NCI-H2107 treated with DMSO at 0.1 percent for 48 hours (cell line): ENCODE measurements around the gene ACP3.
"Not testable (repeated sequence)": the region's sequence is repeated elsewhere in the genome, so short reads cannot be mapped to it uniquely, and the experiment has no call there.

Experiments used
- DNase-seq: peaks from one replicate; lab custom pipeline; 2025; ENCODE audit not compliant: unreplicated experiment; lab: John Stamatoyannopoulos, UW

ACP3 gene

GRCh38 chr3:132356568-132356967 is 39.4 kb downstream of the ACP3 start:
- no peak for DNase-seq

DNA sequence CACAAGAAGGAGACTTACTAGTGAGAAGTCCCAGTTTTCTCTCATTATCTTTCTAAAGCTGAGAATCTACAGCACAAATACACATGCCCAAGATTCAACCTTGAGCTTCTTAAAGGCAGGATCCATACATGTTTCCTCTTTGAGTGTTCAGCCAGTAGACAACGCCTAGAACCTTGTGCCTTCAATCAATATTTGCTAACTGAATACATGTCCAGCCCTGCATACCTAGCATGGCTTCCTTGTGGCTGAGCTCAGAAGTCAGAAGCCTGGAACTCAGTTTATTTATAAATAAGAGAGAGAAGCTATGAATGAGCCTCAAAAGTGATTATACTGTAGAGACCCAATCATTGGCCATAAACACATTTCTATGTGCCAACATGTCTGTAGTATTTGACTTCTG is 43.5 kb downstream of the ACP3 start:
- DNase-seq: no peak

GRCh38 chr3:132362329-132362728 is 45.1 kb downstream of the ACP3 start:
- no peak for DNase-seq

DNA sequence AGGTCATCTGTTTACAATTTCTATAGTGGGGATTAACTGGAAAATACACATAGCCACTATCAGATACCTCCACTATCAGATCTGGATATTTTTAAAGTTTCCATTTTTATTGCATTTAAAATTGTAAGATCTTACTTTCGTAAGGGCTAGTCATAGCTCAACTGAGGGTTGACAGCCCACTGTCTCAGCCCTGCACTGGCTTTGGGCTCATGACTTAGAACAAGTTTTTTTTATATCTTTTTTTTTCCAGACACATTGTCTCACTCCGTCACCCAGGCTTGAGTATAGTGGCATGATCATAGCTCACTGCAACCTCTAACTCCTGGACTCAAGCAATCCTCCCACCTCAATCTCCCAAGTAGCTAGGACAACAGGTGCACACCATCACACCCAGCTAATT is 51.3 kb downstream of the ACP3 start:
- DNase-seq: no peak

DNA sequence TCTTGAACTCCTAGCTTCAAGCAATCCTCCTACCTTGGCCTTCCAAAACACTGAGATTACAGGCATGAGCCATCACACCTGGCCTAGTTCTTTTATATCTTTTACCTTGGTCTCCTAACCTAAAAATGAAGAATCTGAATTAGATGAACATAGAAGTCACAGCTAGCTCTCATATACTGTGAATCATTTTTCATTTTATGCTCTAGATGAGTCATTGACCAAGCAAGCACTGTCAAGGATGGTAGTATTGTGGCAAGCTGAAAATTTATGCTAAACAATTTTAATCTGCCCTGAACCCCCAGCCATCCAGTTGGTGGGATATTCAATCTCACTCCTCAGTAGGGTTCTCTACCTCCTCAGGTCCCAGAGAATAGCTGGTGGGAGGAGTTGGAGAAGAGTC is 51.8 kb downstream of the ACP3 start:
- DNase-seq: no peak

GRCh38 chr3:132376945-132377354 is 59.7 kb downstream of the ACP3 start:
- not testable (repeated sequence) for DNase-seq

GRCh38 chr3:132378048-132378762 is 61.0 kb downstream of the ACP3 start:
- no peak for DNase-seq

GRCh38 chr3:132378846-132379245 is 61.6 kb downstream of the ACP3 start:
- peak; percentile 6 for DNase-seq

- no peak for DNase-seq
Measured at GRCh38 chr3:132380920-132381319, 63.7 kb downstream of the ACP3 start.

DNA sequence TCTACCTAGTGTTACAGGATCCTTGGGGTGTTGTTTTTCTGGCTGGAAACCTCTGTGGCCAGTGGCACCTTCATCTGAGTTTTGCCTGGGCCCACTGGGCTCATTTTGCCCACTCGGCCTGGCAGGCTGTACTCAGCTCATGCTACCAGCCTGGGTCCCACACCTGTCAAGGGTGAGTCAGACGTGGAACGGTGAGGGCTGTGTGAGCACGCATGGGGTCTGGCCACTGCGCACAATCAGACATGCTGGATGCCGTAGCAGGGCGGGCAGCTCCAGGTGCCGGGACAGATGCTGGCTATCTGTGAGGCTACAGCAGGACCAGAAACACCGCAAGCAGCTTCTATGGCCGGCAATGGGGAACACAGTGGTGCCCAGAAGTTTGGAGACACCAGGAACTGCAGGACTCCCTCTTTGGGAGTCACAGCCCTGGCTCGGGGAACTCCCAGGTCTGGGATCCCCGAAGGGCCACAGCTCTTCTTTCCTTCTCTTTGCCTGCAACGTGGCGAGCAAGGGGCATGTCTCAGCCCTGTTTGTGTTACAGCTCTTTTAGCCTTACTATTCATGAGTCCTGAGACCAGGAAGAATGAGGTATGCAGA is 64.2 kb downstream of the ACP3 start:
- DNase-seq: no peak

- no peak for DNase-seq
Measured at GRCh38 chr3:132382267-132382666, 65.1 kb downstream of the ACP3 start.

DNA sequence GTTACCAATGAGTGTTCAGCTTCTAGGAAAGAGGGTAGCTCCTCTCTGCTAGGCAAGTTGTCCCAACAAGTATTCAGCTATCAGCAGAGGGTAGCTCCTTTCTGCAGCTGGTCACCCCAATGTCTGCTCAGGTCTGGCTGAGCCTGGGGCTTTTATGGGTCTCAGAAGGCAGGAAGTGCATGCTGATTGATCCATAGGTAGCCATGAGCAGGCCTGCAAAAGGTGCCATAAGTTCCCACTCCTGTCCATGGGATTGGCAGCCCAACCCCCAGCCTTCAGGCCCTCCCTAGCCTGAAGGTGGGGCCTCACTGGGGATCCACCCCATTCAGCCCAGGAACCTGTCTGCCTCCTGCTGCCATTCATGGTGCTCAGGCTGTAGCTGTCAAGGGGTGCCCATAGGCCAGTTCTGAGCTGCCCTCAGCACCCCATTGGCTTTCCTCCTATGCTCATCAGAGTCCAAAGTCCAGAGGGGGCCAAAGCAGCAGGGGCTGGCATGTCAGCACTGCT is 65.5 kb downstream of the ACP3 start:
- no peak for DNase-seq

DNA sequence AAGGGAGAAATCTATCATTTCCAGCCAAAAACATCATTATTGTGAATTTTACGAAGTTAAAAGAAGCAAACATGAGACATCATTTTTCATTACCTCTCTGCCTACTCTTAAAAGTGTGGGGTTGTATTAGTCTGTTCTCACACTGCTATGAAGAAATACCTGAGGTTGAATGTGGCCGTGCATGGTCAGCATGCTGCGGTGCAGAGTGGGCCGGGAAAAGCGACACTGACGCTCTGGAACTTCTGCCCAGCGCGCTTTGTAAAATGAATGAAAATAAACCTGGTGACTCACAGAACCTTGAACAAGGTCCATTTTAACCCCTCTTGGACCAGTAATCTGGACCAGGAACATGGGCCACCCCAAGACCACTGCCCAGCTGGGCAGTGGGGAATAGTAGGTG is 69.1 kb downstream of the ACP3 start:
- no peak for DNase-seq

- DNase-seq: not testable (repeated sequence)
Measured at GRCh38 chr3:132392675-132393074, 75.5 kb downstream of the ACP3 start.

GRCh38 chr3:132394320-132394719 is 77.1 kb downstream of the ACP3 start:
- no peak for DNase-seq

- DNase-seq: no peak
Measured at GRCh38 chr3:132395126-132395525, 77.9 kb downstream of the ACP3 start.

DNA sequence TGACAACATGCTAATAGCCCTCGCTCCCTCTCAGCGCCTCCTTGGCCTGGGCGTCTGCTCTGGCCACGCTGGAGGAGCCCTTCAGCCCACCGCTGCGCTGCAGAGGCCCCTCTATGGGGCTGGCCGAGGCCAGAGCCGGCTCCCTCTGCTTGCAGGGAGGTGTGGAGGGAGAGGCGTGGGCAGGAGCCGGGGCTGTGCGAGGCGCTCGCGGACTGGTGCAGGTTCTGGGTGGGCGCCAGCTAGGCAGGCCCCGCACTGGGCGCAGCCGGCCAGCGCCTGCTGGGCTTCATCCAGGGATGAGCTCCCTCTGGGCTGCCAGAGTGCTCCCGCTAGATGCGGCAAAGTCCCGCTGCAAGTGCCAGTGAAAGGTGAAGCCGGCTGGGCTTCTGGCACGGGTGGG is 79.0 kb downstream of the ACP3 start:
- DNase-seq: no peak

- DNase-seq: not testable (repeated sequence)
Measured at GRCh38 chr3:132396776-132397175, 79.6 kb downstream of the ACP3 start.

DNA sequence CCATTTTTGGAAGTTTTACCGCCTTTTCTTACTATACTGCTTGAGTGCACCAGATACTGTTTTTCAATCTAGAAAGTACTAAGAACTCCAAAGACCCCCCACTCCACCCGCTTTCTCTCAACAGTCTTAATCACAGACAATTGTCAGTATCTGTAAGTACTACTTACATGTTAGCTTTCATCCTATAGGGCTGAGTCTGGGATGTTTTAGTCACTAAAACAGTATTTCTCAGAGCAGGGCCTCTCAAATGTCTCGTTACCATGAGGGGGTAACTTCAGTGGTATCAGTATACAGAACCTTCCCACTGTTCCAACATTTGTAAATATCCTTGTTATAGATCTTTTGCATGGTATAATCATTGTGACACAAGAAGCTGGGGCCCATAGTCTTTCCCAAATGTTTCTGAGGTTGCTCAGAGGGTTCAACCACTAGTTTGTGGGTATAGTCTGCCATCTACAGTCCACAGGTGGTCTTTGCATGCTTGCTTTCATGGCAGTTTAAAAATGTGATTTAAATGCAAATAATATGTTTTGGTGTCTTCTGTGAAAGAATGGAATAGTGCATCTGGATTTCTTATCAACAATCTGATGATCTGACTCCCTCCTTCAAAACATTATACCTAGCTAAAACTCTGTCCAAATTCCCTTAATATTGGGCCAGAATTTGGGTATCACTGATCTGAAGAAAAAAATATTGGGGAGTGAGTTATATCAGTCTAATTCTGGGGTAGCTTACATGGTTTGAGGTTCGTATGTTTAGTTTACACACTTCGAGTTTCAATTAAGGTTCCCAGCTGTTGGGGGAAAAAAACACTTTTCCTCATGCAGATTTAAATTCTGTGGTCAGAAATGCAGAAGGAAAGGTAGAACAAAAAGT is 82.1 kb downstream of the ACP3 start:
- peak; percentile 62 for DNase-seq

- no peak for DNase-seq
Measured at GRCh38 chr3:132401255-132401654, 84.0 kb downstream of the ACP3 start.

DNA sequence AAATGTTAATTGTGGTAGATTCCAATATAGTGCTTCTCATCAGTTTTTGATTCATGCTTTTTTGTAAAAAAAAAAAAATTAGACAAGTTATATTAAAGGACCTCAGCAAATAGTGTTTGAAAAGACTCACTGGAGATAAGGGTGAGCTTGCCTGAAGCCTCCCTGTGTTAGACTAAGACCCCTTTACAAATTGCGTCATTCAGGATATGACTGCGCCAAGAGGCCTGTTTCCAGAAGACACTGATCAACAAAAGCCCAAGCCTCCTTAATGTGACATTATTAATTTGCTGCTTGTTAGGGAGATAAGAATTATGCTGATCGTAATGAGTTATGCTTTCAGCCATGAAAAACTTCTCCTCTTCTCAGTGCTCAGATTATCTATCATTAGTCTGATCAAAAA is 87.1 kb downstream of the ACP3 start:
- no peak for DNase-seq

DNA sequence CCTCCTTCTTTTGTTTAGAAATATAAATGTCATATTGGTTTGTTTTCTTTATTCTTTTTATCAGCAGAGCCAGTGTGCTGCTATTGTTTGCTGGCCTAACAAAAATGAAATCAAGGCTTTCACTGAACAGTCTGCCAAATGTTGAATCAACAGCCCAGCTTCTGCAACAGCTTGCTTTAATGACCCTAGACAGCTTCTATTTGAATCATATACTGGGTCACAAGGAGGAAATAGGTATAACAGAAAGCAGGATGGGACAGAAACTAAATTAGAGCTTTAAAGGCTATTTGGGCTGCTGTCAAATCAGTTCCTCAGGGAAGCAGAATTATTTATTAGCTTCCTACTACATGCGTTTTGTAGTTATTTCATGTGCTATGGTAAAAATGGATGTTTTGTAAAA is 88.0 kb downstream of the ACP3 start:
- DNase-seq: no peak
